GM21381 (cell line): ENCODE measurements around the gene PRRC2A.

ENCODE experiments used
- ATAC-seq: cut with Tn5 transposase; IDR thresholded peaks from one replicate; pipeline ENCODE4 v1.9.1; 2021; ENCODE audit warnings: mild to moderate bottlenecking, moderate library complexity; ENCODE audit not compliant: unreplicated experiment

The PRRC2A gene

GRCh38 chr6:31645325-31645724 is 24.8 kb downstream of the PRRC2A start:
- ATAC-seq = no peak

- peak; percentile 28 for ATAC-seq
Measured at GRCh38 chr6:31651602-31652191, 31.2 kb downstream of the PRRC2A start.

- ATAC-seq = peak; percentile 54
Measured at GRCh38 chr6:31652925-31653724, 32.6 kb downstream of the PRRC2A start.

- ATAC-seq = no peak
Measured at GRCh38 chr6:31654574-31655348, 34.2 kb downstream of the PRRC2A start.

- ATAC-seq = no peak
Measured at GRCh38 chr6:31655349-31656237, 35.1 kb downstream of the PRRC2A start, which contains the start of gene APOM. Gene APOM (plus strand): TSS chr6:31655894. CDS start chr6:31655967, 73 bp downstream.

- ATAC-seq = no peak
Measured at GRCh38 chr6:31657406-31658157, 37.1 kb downstream of the PRRC2A start.

GRCh38 chr6:31658158-31658688 is 37.7 kb downstream of the PRRC2A start:
- ATAC-seq = no peak

- no peak for ATAC-seq
Measured at GRCh38 chr6:31658983-31659648, 38.6 kb downstream of the PRRC2A start.

- no peak for ATAC-seq
Measured at GRCh38 chr6:31659649-31660380, 39.3 kb downstream of the PRRC2A start.

- ATAC-seq = peak; percentile 43
Measured at GRCh38 chr6:31660381-31661261, 40.1 kb downstream of the PRRC2A start, which contains the start of gene C6orf47. Gene C6orf47 (minus strand): TSS chr6:31660778. CDS start chr6:31659947, 831 bp downstream.

GRCh38 chr6:31661262-31662123 is 41.0 kb downstream of the PRRC2A start:
- ATAC-seq = no peak

GRCh38 chr6:31662124-31662723 is 41.7 kb downstream of the PRRC2A start:
- ATAC-seq = no peak

GRCh38 chr6:31663126-31663960 is 42.8 kb downstream of the PRRC2A start:
- ATAC-seq = no peak

GRCh38 chr6:31663961-31664789 is 43.7 kb downstream of the PRRC2A start:
- no peak for ATAC-seq
